ENCODE measurements around the gene CTDSP2. TPM values are rescaled to one million over a fixed set of nuclear protein-coding genes. Genes with fewer than 3 reads are reported as not detected.
"Not testable (repeated sequence)": the region's sequence is repeated elsewhere in the genome, so short reads cannot be mapped to it uniquely, and the experiment has no call there.

CTDSP2 gene
- total RNA-seq, 3 donors from 2014 or later = 30.9 to 41.7 (median 35.3) TPM

DNA sequence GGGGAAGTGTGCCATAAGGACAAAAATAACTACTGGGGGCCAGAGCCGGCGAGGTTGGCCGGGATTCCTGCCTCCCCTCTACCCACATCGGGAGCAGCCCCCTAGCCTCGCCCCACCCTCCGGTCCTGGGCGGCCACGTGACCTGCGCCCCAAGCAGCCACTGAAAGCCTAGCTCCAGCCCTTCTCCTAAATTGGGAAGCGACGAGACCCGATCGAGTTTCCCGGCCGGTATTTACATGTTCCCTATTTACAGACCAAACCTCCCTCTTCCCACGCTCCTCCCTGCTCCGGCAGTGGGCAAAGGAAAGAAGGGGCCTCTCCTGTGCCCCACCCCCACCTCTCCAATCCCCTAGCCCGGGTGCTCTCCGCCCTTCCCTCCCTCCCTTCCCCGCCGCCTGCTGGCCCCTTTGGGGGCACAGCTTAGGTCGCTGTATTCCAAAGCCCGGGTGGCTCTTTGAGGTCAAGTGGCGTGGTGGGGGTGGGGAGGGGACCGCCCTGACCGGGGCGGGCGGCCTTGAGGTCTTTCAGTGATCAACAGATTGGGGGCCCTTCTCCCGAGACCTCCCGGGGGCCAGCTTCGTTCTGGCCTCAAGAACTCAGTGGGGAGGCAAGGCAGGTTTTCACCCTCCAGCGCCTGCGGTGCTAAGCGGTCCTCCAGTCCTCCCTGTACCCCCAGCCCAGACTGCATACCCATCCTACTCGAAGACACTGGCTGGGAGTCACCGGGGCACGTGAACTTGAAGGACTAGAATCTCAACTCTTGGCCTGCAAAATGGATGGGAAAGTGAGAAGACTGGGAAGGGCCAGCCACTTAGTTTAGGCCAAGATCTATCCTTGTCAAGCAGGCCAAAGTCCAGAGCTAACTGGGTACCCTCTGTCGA lies 6.3 kb upstream of the CTDSP2 start:
- H3K36me3 Mint-ChIP-seq (ENCODE audit: insufficient read depth) = no peaks in the 10 kb centered on the region
- ATAC-seq (no peak), DNase-seq (no peak)
- peaks cover 17% of the 10 kb centered on the region for H3K4me1 Mint-ChIP-seq (ENCODE audit: low read depth)
- H3K27me3 Mint-ChIP-seq (ENCODE audit: low read depth) = peaks cover 19% of the 10 kb centered on the region
- H3K9me3 Mint-ChIP-seq = no peaks in the 10 kb centered on the region
- H3K4me3 Mint-ChIP-seq = no peak overlapping the region

DNA sequence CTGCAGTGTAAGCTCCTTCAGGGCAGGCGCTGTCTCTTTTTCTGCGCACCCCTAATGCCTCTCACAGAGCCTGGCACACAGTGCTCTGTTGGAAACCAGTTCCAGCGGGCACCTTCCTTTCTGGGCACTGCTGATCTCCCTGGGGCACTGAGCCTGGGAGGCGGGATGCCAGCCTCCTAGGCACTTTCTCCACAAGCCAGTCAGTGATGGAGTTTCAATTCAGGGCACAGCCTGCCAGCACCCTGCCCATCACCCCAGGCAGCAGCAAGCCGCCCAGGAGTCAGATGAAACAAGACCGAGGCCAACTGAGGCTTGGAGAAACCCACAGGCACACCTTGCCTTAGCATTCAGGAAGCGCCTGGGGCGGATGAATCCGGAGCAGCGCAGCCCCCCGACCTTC lies 5.7 kb upstream of the CTDSP2 start:
- H3K9me3 Mint-ChIP-seq = no peaks in the 10 kb centered on the region
- peaks cover 19% of the 10 kb centered on the region for H3K27me3 Mint-ChIP-seq (ENCODE audit: low read depth)
- peaks cover 19% of the 10 kb centered on the region for H3K4me1 Mint-ChIP-seq (ENCODE audit: low read depth)
- no peaks in the 10 kb centered on the region for H3K36me3 Mint-ChIP-seq (ENCODE audit: insufficient read depth)
- no peak overlapping the region for H3K4me3 Mint-ChIP-seq
- ATAC-seq = no peak
- DNase-seq = no peak

DNA sequence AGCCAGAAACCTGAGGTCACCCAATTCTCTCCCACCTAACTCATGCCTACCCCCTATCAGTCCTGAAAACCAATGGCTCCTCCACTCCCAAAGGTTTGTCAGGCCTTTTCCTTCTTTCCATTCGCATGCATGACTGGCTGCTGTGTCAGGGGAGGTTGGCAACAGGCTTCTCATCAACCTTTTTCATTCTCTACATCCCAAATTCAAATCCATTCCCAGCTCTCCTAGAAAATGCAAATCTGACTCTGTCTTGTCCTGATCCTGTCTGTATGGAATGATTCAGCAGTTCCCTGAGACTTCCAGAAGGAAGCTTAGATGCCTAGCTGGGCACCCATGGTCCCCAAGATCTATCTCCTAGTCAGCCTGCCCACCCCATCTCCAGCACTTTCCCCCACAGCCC lies 5.0 kb upstream of the CTDSP2 start:
- H3K4me1 Mint-ChIP-seq (ENCODE audit: low read depth) = peaks cover 23% of the 10 kb centered on the region
- ATAC-seq (no peak), DNase-seq (no peak)
- peaks cover 19% of the 10 kb centered on the region for H3K27me3 Mint-ChIP-seq (ENCODE audit: low read depth)
- no peaks in the 10 kb centered on the region for H3K36me3 Mint-ChIP-seq (ENCODE audit: insufficient read depth)
- H3K4me3 Mint-ChIP-seq = no peak overlapping the region
- no peaks in the 10 kb centered on the region for H3K9me3 Mint-ChIP-seq

DNA sequence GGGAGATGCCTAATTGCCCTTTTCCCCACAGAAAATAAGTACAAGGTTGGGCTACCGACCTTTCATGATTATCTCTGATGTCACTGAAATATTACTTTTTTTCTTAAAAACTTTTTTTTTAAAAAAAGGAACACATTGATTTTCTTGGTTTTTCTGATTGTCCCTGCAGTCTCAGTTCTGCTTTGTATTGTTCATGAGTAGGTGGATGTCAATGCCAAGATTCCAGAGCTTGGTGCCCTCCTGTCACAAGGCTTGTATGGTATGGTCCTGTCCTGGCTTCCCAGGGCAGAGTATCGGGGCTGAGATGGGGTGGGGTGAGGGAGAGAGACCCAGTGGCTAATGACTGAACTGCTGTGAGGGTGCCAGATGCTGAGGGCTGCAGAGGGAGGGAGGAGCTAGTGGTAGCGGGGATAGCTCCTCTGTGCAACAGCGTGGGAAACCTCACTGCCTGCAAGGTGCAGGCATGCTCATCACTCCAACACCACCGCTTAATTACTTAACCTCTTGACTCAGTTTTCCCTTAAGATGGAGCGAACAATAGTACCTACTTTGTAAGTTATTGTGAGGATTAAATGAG lies 4.4 kb upstream of the CTDSP2 start:
- ATAC-seq (no peak), DNase-seq (no peak)
- H3K36me3 Mint-ChIP-seq (ENCODE audit: insufficient read depth) = no peaks in the 10 kb centered on the region
- peaks cover 23% of the 10 kb centered on the region for H3K4me1 Mint-ChIP-seq (ENCODE audit: low read depth)
- H3K9me3 Mint-ChIP-seq = no peaks in the 10 kb centered on the region
- H3K27me3 Mint-ChIP-seq (ENCODE audit: low read depth) = peaks cover 15% of the 10 kb centered on the region
- H3K4me3 Mint-ChIP-seq = no peak overlapping the region

DNA sequence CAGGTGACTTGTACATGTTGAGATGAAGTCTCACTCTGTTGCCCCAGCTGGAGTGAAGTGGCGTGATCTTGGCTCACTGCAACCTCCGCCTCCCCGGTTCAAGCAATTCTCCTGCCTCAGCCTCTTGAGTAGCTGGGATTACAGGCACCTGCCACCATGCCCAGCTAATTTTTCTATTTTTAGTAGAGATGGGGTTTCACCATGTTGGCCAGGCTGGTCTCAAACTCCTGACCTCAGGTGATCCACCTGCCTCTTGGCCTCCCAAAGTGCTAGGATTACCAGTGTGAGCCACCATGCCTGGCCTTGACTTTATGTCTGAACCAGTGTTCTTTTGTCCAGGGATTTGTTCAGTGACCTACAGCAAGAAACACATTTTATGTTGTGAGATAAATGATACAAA lies 2.9 kb upstream of the CTDSP2 start:
- DNase-seq; H3K36me3 Mint-ChIP-seq (ENCODE audit: insufficient read depth); ATAC-seq; H3K9me3 Mint-ChIP-seq; H3K4me3 Mint-ChIP-seq: not testable (repeated sequence)
- Mint-ChIP-seq H3K27me3 (ENCODE audit: low read depth) (peaks cover 13% of the 10 kb centered on the region), H3K4me1 (ENCODE audit: low read depth) (peaks cover 24% of the 10 kb centered on the region)

DNA sequence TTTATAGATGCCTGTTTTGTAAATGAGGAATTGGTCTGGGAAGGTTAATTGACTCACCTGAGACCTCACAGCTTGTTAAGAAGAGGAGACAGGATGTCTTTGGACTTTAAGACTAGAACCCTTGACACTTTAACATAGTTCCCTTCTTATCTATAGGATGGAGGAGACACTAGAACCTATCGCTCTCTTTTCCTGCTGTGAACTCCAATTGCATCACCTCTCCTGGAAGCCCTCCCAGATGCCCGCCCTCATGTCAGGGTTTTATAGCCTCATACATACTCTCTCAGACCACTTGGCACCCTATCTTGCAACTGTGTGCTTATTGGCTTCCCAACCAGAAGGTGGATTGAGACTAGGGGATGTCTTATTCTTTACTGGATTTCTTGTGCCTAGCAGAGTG lies 2.5 kb upstream of the CTDSP2 start:
- Mint-ChIP-seq H3K4me3 (no peak overlapping the region), H3K27me3 (ENCODE audit: low read depth) (peaks cover 13% of the 10 kb centered on the region), H3K36me3 (ENCODE audit: insufficient read depth) (no peaks in the 10 kb centered on the region), H3K9me3 (no peaks in the 10 kb centered on the region), H3K4me1 (ENCODE audit: low read depth) (peaks cover 28% of the 10 kb centered on the region)
- ATAC-seq (no peak), DNase-seq (no peak)

DNA sequence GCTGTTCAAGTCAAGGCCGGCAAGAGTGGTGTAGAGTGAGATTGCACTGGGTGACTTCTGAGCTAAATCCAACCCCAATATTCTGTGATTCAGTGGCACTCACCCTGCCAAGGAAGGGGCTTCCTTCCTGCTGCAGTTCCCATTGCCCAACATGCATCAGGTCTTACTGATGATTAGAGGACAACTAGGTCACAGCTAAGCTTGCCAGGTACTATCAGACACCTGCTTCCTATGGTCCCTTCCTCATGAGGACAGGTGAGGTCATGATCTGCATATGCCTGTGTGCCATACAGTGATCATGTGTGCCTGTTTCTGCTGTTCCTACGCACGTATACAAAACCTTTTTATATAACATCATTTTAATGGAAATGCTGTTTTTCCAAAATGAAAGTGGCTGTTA lies 1.7 kb upstream of the CTDSP2 start:
- Mint-ChIP-seq H3K4me1 (ENCODE audit: low read depth) (peaks cover 35% of the 10 kb centered on the region), H3K27me3 (ENCODE audit: low read depth) (peaks cover 13% of the 10 kb centered on the region), H3K4me3 (peak overlapping the region; percentile 65), H3K36me3 (ENCODE audit: insufficient read depth) (no peaks in the 10 kb centered on the region), H3K9me3 (no peaks in the 10 kb centered on the region)
- no peak for ATAC-seq
- DNase-seq = no peak

DNA sequence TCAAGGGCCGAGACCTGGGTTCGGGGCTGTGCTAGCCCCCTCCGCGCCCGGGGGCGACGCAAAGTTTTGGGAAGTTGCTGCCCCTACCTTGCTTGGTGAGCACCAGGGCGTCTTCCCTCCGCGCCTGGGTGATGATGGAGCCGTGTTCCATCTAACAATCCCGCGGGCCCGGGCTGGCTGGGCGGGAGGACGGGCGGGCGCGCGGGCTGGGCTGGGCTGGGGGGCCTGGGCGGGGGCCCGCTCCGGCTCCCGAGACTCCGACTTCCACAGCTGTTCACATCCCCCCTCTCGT lies 298 bp downstream of the CTDSP2 start:
- ATAC-seq (peak; percentile 15 to 27), DNase-seq (no peak)
- H3K36me3 Mint-ChIP-seq (ENCODE audit: insufficient read depth) = no peaks in the 10 kb centered on the region
- H3K27me3 Mint-ChIP-seq (ENCODE audit: low read depth) = peaks cover 3% of the 10 kb centered on the region
- H3K9me3 Mint-ChIP-seq = no peaks in the 10 kb centered on the region
- H3K4me3 Mint-ChIP-seq = peak overlapping the region; percentile 84
- H3K4me1 Mint-ChIP-seq (ENCODE audit: low read depth) = peaks cover 47% of the 10 kb centered on the region

DNA sequence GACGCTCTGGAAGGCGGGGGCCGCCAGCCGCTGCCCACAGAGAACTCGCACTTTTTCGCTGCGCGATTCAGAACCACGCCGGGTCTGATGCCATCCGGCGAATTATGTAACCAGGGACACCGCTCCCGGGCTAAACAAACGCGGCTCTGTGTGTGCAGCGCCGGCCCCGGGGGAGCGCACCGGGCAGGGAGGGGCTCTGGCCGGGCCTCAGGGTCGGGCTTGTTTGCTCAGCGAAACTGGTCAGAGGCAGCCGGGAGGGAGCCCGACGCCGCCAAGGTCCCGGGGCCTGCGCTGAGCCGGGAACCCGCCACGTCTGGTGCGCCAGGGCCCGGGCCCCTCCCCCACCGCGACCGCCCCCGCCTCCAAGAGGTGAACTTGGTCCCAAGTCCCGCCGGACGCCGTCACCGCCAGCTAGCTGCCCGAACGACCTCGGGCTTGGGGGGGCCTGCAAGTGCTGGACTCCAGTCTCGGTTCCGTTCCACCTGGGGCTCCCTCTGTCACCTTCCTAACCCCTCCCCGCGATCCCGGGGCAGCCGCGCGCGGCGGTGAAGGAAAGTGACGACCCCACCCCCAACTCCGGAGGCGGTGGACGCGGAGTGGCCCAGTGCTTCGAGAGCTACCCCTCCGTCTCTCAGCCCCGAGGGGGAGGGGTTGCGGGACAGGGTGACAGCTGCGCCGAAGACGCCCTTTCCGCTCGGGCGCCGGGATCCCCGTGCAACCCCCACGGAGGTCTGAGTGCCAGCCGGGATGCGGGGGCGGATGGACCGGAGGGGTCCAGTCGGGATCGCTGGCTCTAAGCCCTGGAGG lies 848 bp downstream of the CTDSP2 start:
- no peaks in the 10 kb centered on the region for H3K9me3 Mint-ChIP-seq
- H3K36me3 Mint-ChIP-seq (ENCODE audit: insufficient read depth) = no peaks in the 10 kb centered on the region
- peak overlapping the region; percentile 84 for H3K4me3 Mint-ChIP-seq
- no peaks in the 10 kb centered on the region for H3K27me3 Mint-ChIP-seq (ENCODE audit: low read depth)
- peaks cover 49% of the 10 kb centered on the region for H3K4me1 Mint-ChIP-seq (ENCODE audit: low read depth)
- ATAC-seq (peak; percentile 42 to 47), DNase-seq (peak; percentile 49)

DNA sequence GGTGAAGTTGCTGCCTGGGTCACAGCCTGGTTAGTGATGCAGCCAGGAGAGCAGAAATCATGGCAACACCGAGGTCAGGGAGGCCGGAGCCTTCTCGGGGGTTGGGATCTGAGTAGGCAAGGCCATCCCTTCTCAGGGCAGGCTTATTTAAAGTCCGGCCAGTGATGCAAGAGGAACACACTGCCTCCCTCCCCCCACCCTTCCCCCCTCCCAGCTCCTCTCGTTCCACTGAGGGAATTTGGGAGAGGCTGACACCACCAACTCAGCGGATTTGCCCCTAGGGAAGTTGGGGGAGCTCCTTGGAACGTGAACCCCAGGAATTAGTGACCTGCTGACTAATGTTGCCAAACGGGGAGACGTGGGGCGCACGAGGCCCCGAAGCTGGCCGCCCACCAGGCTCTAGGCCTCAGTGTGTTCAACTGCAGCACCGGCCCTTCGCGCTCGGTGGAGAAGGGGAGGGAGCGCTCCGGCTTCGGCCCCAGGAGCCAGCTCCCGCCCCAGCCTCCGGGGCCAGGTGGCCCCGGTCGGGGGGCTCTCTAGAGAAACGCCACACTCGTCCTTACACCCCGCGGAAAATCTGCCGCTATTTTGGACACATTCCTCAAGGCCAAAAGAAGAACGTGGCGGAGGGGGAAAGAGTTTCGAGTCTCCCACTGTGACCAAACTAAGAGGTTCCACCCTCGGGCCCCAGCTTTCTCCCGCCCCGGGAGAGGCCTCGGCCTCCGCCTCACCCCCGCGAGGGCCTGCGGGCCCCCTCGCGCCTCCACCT lies 1.6 kb downstream of the CTDSP2 start:
- no peaks in the 10 kb centered on the region for H3K9me3 Mint-ChIP-seq
- no peaks in the 10 kb centered on the region for H3K27me3 Mint-ChIP-seq (ENCODE audit: low read depth)
- peak overlapping the region; percentile 84 for H3K4me3 Mint-ChIP-seq
- no peaks in the 10 kb centered on the region for H3K36me3 Mint-ChIP-seq (ENCODE audit: insufficient read depth)
- DNase-seq (no peak), ATAC-seq (peak; percentile 23 to 30)
- peaks cover 57% of the 10 kb centered on the region for H3K4me1 Mint-ChIP-seq (ENCODE audit: low read depth)

DNA sequence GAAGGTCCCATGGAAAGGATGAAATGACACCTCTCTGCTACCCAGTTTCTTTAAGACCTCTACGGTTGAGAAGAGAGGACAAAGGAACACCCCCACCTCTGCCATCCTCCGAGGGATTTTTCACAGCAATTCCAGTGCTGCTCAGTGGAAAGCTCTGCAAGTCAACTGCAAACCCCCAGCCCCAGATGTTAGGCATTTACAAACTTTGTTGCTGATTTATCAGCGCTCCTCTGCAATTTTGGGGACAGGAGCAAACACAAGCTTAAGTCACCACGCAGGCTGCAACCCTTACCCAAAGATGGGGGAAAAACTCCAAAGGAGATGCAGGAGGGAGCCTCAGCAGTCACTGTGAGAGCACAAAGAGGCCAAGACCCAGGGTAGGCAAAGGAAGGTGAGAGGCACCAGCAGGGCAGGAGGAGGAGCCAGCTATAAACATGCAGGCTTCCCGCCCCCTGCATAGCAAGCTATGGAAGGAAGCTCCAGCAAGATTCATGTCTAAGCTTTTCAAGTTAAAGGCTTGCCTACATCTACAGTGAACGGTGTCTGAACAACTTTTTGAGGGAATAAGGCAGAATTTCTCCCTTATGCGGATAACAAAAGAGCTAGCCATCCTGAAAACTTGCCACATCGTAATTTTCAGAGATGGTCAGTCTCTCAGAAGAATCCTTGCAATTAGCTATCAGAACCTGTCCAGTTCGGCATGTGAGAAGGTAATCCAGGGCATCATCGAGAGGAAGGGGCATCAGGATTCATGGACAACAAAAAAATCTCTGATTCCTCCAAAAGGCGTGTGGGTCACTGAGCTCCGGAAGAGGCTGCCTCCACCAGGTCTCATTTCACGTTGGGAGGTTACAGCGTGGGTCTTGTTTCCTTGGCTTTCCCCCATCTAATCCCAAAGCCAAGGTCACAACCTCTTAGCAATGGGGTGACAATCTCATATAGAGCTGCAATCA lies 3.9 kb downstream of the CTDSP2 start:
- Mint-ChIP-seq H3K27me3 (ENCODE audit: low read depth) (no peaks in the 10 kb centered on the region), H3K4me3 (peak overlapping the region; percentile 84), H3K4me1 (ENCODE audit: low read depth) (peaks cover 74% of the 10 kb centered on the region), H3K9me3 (no peaks in the 10 kb centered on the region), H3K36me3 (ENCODE audit: insufficient read depth) (no peaks in the 10 kb centered on the region)
- DNase-seq = peak; percentile 27
- peak; percentile 12 to 28 for ATAC-seq

DNA sequence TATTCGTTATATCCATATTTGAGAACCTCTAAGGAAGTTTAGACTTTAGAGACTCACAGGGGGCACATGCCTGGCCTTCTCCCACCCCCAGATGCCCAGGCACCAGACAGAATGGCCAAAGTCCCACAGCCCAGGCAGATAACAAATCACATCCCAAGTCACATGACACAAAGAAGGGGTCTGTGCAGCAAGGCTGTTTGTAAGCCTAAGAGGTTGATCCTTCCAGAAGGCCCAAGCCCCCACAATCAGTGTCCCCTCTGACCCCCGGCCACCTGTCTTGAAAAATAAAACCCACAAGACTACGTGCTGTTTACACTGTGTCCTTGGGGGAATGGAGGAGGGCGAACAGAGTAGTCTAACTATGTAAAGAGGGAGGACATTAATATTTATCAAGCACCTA lies 5.1 kb downstream of the CTDSP2 start:
- peaks cover 80% of the 10 kb centered on the region for H3K4me1 Mint-ChIP-seq (ENCODE audit: low read depth)
- ATAC-seq (no peak), DNase-seq (no peak)
- no peaks in the 10 kb centered on the region for H3K36me3 Mint-ChIP-seq (ENCODE audit: insufficient read depth)
- H3K4me3 Mint-ChIP-seq = peak overlapping the region; percentile 2
- no peaks in the 10 kb centered on the region for H3K9me3 Mint-ChIP-seq
- H3K27me3 Mint-ChIP-seq (ENCODE audit: low read depth) = no peaks in the 10 kb centered on the region

DNA sequence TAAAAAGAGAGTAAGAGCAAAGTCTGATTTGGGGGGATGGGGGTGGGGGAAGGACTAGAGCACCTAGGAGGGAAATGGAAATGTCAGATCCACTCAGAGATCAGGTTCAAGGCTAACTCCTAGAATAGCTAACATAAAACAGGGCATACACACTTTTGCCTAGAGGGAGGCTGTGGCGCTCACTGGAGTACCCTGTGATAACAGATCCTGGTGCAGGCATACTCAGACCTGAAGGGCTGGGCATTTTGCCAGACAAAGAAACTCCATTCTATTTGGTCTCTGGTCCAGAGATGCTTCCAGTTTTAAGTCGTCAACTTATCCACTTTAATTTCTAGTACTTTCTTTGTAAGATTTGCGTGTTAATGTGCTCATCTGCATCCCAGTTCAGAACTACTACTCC lies 5.8 kb downstream of the CTDSP2 start:
- Mint-ChIP-seq H3K36me3 (ENCODE audit: insufficient read depth) (no peaks in the 10 kb centered on the region), H3K27me3 (ENCODE audit: low read depth) (no peaks in the 10 kb centered on the region), H3K4me3 (no peak overlapping the region), H3K9me3 (no peaks in the 10 kb centered on the region), H3K4me1 (ENCODE audit: low read depth) (peaks cover 87% of the 10 kb centered on the region)
- ATAC-seq (no peak), DNase-seq (no peak)
